Lower leg skin (tissue), 4 donors: Measurements from ENCODE around the gene CHN2. TPM values are rescaled to one million over a fixed set of nuclear protein-coding genes. Genes with fewer than 3 reads are reported as not detected.

Source experiments
- DNase-seq, 2 donors: peaks; one replicate each; pipeline ENCODE4 v3.0.0-alpha.2; 2019; ENCODE audit warnings: low spot score in 2 of 2
- H3K4me3 ChIP-seq: fragments of 200-600 bp; sonication (generic); 2 replicates; pipeline ENCODE4 v1.5.1; 2017; ENCODE audit warnings: mild to moderate bottlenecking, low read depth; ENCODE audit not compliant: poor library complexity, severe bottlenecking
- CTCF ChIP-seq, 3 donors: fragments of 450-650 bp; IDR thresholded peaks; one replicate each; pipeline ENCODE4 v1.5.1; 2016; ENCODE audit warnings: antibody characterized with exemption in 3 of 3, mild to moderate bottlenecking in 3 of 3, moderate library complexity in 2 of 3
- POLR2A ChIP-seq, 2 donors: fragments of 450-650 bp; IDR thresholded peaks; one replicate each; pipeline ENCODE4 v1.6.1; 2016 to 2017; ENCODE audit warnings: antibody characterized with exemption in 2 of 2, mild to moderate bottlenecking in 1 of 2, moderate library complexity in 1 of 2
- WGBS, 2 donors: methylation state at CpG; one replicate each; pipeline ENCODE4 v1.1.5; 2018; 5-methylcytosine and 5-hydroxymethylcytosine counted together
- intact Hi-C: fragments of 100-400 bp; cut with DNase I; formaldehyde crosslinking; loops from one replicate; pipeline ENCODE4 v1.15.0; 2023; ENCODE audit warnings: low total_unique reads
- total RNA-seq, 4 donors: library from RNA; depleted of rRNA; stranded (reverse); fragments of >200 nt; gene quantifications; one replicate each; pipeline ENCODE4 v1.1.0, GENCODE V29; 2016

CHN2 gene
- total RNA-seq, 4 donors from 2014 or later = 1.0 to 3.8 (median 2.0) TPM

- DNase-seq = no peak
- WGBS, 2 donors = 62 to 67% methylated on average over 14 of the region's 14 CpGs
Observed at GRCh38 chr7:29332042-29332811, 137.7 kb downstream of the CHN2 start.

GRCh38 chr7:29332875-29333855 is 138.6 kb downstream of the CHN2 start:
- WGBS, 2 donors = 92 to 93% methylated on average over 14 of the region's 14 CpGs
- no peak for DNase-seq
- intact Hi-C loops = no loop called here

More at GRCh38 chr7:29332042-29332811, 137.7 kb downstream of the CHN2 start:
- intact Hi-C loops = no loop called here
- TF ChIP-seq CTCF (IDR thresholded peaks at IDR 0.05) (no peak), POLR2A (IDR thresholded peaks at IDR 0.05) (no peak)
- no peak overlapping the region for H3K4me3 ChIP-seq

GRCh38 chr7:29335188-29336083 is 140.9 kb downstream of the CHN2 start:
- no peak for TF ChIP-seq CTCF (IDR thresholded peaks at IDR 0.05)
- TF ChIP-seq POLR2A (IDR thresholded peaks at IDR 0.05) = no peak
- intact Hi-C loops = no loop called here
- DNase-seq = no peak
- 87 to 90% methylated on average over 6 of the region's 6 CpGs for WGBS, 2 donors
- H3K4me3 ChIP-seq = no peak overlapping the region

More at GRCh38 chr7:29332875-29333855, 138.6 kb downstream of the CHN2 start:
- H3K4me3 ChIP-seq = no peak overlapping the region
- TF ChIP-seq CTCF (IDR thresholded peaks at IDR 0.05) = no peak
- TF ChIP-seq POLR2A (IDR thresholded peaks at IDR 0.05) = no peak

- 76 to 77% methylated on average over 4 of the region's 4 CpGs for WGBS, 2 donors
- no peak for DNase-seq
- no peak overlapping the region for H3K4me3 ChIP-seq
- no peak for TF ChIP-seq POLR2A (IDR thresholded peaks at IDR 0.05)
- TF ChIP-seq CTCF (IDR thresholded peaks at IDR 0.05) = no peak
- intact Hi-C loops = no loop called here
Observed at GRCh38 chr7:29337546-29338116, 143.1 kb downstream of the CHN2 start.

GRCh38 chr7:29340696-29341095 is 146.1 kb downstream of the CHN2 start:
- TF ChIP-seq CTCF (IDR thresholded peaks at IDR 0.05) (no peak), POLR2A (IDR thresholded peaks at IDR 0.05) (no peak)
- no peak for DNase-seq
- no peak overlapping the region for H3K4me3 ChIP-seq
- intact Hi-C loops = no loop called here
- WGBS, 2 donors = 78 to 79% methylated on average over 8 of the region's 8 CpGs
